OCI-LY1 (cell line): ENCODE measurements around the gene PATJ.

Experiments
- CTCF ChIP-seq: fragments of 200-600 bp; sonication (generic), shearing (Covaris generic); IDR thresholded peaks from 2 replicates; pipeline ENCODE4 v1.5.1; 2017; ENCODE audit warnings: mild to moderate bottlenecking, antibody characterized with exemption, low read length, moderate library complexity, mixed read lengths
- EZH2 ChIP-seq: fragments of 200-600 bp; sonication (generic), shearing (Covaris generic); IDR thresholded peaks from 2 replicates; pipeline ENCODE4 v1.8.0; 2017; ENCODE audit warnings: borderline replicate concordance, mixed run types, mild to moderate bottlenecking, antibody characterized with exemption, low read length, moderate library complexity, mixed read lengths

DNA sequence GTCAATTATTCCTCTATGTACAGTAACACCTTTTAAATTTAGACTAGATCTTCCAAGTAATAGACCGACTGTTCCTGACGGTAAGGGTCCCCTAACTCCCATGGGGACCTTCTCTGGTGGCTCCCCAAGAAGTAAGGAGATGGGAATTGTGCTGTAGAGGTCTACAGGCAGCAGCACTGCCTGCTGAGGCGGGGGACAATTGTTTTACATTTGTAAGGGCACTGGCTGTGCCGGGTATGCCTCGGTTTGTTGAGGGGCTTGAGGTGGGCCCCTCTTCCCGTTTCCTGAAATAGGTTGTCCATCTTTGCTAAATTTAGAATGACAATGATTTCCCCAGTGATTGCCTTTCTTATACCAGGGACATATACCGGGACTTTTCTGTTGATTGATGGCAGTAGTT is 439.3 kb downstream of the PATJ start:
- no peak for TF ChIP-seq CTCF
- no peak for TF ChIP-seq EZH2
